GM21515 (cell line): Measurements from ENCODE around the gene DRC3.
"Not testable (repeated sequence)": the region's sequence is repeated elsewhere in the genome, so short reads cannot be mapped to it uniquely, and the experiment has no call there.

Experiments
- ATAC-seq: cut with Tn5 transposase; IDR thresholded peaks from one replicate; pipeline ENCODE4 v1.9.1; 2021; ENCODE audit not compliant: unreplicated experiment

The DRC3 gene, protein sequence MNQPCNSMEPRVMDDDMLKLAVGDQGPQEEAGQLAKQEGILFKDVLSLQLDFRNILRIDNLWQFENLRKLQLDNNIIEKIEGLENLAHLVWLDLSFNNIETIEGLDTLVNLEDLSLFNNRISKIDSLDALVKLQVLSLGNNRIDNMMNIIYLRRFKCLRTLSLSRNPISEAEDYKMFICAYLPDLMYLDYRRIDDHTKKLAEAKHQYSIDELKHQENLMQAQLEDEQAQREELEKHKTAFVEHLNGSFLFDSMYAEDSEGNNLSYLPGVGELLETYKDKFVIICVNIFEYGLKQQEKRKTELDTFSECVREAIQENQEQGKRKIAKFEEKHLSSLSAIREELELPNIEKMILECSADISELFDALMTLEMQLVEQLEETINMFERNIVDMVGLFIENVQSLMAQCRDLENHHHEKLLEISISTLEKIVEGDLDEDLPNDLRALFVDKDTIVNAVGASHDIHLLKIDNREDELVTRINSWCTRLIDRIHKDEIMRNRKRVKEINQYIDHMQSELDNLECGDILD

DNA sequence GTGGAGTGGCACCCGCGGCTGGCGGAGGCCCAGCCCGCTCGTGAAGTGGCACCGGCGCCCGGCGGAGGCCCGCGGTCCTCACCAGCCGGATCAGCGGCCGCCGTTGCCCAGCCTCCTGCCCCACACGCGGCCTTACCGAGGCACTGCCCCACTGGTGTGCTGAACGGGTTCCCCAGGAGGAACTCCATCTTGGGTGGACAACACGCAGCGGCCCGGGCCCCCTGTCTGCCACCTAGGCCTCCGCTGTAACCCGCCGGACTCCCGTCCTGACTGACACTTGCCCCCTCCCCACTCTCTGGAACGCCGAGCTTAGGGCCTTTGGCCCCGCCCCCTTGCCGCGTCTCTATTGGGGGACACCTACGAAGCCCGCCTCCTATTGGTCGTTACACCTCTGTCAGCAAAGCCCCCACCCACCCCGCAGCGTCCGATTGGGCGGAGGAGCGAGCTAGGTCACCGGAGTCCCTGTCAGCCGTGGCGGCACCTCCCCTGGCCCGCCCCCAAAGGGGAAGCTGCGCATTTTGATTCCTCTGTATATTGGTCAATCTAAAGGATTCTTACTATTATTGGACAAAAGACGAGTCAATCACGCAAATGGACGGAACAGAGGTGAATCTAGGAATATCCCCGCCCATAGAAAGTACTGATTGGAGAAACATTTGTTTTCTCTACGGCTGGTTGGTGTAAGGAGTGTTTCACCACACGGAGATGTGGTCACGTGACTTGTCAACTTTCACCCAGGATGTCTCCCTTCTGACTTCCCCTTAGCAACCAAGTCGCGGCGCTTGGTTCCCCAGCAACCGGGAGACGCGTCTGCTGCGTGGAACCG lies at the start of gene DRC3, which contains the start of gene TOM1L2:
Gene DRC3 (plus strand): TSS at position 737 of the 826 bp plus-strand sequence. CDS start 4,737 bp downstream, outside the sequence.
Gene TOM1L2 (minus strand): TSS at position 275 of the 826 bp plus-strand sequence. CDS start 87 bp downstream, at position 188.
- ATAC-seq, result peak; percentile 88

DNA sequence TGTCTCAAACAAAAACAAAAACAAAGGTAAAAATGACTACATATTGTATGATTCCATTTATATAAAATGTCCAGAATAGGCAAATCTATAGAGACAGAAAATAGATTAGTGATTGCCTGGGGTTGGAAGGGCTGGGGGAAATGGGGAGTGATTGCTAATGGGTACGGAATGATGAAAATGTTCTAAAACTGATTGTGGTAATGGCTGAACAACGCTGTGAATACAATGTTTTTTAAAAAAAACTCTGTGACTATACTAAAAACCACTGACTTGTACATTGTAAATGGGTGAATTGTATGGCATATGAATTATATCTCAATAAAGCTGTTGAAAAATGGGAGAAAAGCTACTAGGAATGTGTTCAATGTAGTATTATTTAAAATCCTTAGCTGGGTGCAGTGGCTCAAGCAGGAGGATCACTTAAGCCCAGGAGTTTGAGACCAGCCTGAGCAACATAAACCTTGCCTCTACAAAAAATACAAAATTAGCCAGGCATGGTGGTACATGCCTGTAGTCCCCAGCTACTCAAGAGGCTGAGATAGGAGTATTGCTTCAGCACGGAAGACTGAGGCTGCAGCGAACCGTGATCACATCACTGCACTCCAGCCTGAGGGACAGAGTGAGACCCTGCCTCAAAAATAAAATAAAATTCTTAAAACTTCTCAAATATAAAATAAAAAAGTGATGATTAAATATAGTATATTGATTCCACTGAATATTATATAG lies 48.4 kb upstream of the DRC3 start:
- ATAC-seq, result no peak

DNA sequence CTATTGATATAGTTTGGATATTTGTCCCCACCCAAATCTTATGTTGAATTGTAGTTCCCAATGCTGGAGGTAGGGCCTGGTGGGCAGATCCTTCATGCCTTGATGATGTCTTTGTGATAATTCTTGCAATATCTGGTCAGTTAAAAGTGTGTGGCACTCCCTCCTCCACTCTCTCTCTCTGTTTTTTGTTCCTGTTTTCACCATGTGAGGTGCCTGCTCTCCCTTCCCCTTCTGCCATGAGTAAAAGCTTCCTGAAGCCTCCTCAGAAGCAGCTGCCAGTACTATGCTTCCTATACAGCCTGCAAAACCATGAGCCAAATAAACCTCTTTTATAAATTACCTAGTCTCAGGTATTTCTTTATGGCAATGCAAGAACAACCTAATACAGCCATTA lies 47.8 kb upstream of the DRC3 start:
- ATAC-seq, result no peak

DNA sequence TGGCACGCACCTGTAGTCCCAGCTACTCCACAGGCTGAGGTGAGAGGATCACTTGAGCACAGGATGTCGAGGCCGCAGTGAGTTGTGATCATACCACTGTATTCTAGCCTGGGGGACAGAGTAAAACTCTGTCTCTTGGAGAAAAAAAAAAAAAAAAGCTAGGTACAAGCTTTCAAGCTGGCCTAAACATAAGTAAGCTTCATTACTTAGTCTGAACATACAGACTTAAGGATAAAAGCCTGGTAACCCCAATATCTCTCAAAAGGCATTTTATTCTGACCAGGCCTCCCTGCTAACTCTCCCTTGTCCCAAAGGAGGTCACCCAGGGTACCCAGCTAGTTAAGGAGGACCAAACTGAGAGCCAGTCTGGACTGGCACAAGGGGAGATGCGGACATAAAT lies 46.6 kb upstream of the DRC3 start:
- ATAC-seq, result no peak

DNA sequence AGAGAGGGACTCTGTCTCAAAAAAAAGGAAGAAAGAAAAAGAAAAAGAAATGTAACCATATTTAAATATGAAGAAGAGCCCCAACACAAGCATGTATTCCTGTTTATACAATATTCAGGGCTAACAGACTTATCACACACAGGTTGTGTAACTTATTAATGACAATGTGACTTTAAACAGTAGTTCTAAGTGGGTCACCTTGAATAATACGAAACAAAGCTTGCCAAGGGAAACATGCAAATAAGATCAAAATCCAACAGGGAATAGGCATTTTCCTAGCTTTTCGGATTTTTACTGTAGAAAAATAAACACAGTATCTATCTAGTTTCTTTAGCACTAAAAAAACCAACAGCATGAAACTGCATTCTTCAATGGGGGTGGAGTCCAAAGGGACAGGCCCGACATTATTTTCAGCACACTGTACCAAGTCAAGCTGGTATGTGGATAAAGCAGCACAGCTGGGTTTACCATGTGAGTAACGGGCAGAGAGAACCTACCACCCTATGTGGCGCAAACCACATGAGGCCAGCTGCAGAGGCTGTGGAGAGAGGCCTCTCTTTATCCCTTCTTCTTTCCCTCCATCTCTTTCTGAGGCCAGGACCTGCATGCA lies 45.7 kb upstream of the DRC3 start:
- ATAC-seq, result no peak

DNA sequence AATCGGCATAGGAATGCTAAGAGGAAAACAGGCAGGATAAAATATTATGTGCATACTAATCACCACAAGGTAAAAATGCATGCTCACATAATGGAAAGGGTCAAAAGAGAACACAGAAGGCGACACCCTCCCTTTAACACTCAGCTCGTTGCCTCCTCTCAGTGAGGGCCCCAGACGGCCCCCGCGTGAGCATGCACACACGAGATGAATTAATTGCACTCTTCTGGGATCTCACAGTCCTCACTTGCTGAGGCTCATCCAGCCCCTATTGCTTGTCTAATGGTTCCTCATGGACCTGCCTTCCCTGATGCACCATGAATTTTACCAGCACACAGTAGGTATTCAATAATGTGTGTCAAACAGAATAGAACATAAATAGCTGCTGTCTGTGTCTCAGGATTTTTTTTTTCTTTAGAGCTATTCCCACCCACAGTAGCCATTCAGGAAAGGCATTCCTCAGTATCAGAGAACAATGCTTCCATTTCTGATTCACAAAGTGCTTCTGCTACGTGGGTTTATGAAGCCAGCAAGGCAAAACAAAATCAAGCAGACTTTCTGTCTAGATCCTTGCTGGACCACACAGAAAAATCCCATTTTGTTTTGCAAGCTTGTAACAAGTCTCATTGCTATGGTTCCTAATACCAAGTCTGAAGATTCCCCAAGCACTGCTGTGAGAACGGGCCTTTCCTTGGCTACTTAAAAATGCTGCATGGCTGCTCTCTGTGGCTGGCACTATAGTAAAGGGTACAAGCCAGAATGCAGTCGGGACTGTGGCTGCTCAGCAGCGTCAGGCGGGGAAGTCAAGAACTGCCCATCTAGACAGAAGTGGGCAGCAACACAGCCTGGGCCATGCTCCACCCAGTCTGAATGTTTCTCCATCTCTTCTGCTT lies 44.0 kb upstream of the DRC3 start:
- ATAC-seq, result no peak

DNA sequence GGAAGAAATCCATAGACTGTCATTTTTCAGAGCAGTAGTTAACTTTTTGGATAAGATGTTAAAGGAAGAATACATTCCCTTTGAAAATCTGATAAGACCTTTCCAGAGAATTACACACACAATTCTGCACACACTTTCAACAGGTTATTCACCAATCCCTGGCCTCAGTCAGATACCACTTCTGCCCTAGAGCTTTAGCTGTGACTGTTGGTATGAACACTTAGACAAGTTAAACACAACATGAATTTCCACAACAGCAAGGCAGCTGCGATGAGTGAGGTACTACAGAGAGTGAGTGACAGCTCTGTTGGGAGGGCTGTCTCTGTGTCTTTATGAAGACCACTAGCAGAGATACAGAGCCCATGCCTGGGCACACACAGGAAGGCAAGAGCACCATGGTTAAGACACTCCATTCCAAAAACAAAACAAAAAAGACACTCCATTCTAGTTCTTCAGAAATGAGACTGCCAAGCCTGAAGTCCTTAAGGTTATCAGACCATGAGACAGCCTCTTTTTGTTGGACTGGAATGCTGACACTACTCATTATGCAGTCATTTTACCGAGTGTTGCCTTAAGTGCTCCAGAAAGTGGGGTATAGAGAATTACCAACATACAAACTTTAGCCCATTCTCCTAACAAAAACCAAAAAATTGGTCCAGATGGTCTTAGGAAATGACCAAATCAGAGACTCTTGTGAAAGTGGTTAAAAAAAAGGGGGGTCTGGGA lies 42.8 kb upstream of the DRC3 start:
- no peak for ATAC-seq

DNA sequence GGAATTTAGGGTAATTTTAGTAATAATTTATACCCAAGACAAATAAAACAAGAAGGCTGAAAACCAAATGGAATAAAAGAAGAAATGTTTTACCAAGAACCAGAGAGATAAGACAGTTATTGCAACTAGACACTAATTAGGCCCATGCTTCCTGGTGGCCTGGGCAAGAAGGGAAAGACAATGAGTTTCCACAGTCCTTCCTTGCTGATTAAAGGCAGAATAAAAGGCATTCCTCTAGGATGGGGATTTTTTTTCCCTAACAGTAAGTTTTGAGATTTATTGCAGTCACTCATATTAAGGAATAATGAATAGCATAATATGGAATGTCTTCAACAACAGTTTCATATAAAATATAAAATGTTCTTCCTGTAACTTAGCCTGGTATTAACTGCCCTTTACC lies 42.0 kb upstream of the DRC3 start:
- no peak for ATAC-seq

DNA sequence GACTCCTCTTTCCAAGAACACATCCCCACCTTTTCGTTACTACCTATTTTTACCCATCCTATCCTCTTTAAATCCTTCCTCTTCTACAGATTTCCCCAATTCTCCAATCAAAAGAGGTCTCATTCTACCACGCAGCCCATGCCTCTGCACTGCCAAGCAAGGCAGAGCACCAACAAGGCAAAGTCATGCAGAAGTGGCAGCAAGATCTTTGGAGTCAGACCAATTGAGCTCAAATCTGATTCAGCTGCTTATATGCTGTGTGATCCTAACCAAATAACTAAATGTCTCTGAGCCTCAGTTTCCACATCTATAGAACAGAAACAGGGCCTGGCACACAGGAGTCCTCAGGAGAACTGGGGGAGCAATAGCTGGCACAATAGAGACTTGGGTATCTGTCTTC lies 41.5 kb upstream of the DRC3 start:
- no peak for ATAC-seq

DNA sequence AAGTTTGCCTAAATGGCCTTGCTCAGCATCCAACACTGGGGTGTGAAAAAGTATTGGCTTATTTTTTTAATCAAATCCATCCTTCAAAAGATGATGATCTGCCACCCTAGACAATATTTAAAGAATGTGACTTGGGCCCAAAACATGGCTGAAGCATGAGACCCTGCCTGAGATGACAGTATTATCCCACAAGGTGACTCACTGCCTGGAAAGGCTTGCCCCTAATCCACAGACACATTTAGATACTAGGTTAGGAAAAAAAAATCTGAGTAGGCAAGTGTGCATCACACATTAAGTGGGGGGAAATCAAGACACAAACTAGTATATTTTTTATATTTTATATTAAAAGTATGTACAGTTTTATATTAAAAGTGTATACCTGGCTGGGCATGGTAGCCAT lies 38.9 kb upstream of the DRC3 start:
- no peak for ATAC-seq

DNA sequence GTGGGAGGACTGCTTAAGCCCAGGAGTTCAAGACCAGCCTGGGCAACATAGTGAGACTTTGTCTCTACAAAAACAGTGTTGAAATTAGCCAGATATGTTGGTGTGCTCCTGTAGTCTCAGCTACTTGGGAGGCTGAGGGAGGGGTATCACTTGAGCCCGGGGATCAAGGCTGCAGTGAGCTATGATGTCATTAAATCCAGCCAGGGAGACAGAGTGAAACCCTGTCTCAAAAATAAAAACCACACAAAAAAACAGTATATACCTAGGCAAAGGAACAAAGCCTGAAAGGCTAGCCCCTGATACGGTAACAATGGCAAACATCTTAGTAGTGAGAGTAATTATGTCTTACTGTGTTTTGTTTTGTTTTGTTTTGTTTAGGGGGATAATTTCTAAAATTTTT lies 38.4 kb upstream of the DRC3 start:
- ATAC-seq, result no peak

DNA sequence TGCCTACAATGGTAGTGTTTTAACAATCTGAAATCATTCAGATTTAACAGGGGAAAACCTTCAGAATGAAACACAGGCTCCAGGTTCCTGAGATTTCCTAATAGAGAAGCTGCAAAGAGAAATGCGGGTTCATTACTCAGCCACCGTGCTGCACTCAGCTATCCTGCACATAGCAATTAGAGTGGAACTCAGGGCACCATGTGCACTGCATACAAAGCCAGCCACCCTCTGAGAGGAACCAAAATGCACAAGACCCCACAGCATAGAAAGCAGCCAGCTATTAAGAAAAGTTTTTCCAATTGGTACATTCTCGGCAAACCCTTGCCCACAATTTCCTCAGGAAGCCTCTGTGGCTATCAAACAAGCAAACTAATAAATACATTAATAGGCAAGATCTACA lies 37.9 kb upstream of the DRC3 start:
- no peak for ATAC-seq

DNA sequence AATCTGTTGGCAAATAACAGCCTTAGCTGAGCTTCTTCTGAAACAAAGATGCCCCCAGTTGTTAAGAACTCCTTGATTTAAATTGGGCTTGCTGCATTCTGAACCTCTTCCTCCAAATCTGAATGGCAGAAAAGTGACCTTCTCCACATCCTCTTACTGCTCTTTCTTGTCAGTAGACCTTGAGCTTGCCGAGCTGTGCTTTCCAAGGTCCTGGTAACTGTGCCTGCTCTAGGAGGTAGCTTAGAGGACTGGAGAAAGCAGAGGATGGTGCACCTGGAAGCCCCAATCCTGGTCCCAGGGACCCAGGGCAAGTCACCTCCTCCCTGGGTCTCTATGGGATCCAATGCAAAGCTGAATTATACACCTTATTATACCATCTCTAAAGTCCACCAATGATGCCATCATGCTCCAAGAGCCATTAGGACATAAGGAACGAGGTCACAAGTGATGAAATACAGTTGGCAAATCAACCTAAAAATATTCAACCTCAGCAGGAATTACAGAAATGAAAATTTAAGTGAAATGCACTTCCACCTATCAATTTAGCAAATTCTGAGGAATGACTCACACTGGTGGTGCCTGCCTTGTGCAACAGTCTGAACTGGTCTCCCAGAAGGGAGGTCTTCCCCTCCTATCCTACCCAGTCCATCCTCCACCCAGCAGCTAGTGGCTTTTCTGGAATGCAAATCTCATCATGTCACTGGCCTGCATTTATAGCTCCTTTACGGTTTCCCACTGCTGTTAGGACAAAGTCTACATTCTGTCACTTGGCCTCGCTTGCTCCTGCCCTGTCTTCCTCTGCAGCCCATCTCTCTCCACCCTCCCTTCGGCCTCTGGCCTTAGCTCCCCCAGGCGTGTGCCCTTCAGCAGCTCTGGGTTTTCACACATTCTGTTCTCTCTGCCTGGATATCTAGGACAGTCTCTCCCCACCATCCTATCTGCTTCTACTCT lies 37.1 kb upstream of the DRC3 start:
- no peak for ATAC-seq

DNA sequence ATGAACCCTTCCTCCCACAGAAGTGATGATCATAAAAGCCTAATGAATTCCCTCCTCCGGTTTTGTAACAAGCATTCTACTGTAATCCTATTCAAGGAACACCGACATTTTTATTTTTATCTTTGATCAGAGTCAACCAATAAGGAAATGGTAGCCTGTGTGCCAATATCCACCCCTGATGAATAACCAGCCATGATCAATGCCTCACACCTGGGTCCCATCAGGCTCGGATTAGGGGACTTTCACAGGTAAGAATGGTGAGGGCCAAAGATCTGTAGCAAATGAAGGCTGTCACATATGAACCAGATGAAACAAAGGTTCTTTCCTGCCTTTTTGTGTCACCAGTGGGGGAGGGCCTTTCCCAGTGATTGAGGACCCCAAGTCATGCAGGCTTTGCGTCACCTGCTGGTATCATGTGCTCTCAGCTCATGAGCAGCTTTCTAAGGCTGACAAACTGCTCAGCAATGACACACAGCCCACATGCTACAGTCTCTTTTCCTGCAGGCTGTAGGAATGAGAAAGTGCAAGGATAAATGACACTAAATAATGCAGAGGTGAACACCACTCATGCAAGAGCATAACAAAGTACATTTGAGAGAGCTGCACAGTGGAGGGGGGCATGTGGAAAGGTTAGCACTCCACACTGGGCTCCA lies 35.3 kb upstream of the DRC3 start:
- no peak for ATAC-seq

DNA sequence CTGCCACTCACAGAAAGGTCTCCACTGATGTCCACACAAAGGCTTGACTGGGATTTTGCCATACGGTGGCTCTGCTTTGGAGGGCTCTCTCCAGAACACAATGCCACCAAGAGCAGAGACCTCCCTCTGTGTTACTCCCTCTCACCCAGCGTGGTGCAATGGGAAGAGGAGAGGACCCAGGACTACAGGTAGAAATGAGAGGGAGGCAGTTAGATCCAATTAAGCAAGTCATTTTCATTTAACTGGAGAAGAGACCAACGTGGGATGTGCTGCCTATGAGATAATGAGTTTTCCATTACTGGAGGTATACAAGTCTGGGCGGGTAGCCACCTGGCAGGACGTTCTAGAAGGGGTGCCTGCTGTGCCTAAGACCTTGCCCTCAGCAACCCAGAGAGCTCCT lies 34.7 kb upstream of the DRC3 start:
- no peak for ATAC-seq

DNA sequence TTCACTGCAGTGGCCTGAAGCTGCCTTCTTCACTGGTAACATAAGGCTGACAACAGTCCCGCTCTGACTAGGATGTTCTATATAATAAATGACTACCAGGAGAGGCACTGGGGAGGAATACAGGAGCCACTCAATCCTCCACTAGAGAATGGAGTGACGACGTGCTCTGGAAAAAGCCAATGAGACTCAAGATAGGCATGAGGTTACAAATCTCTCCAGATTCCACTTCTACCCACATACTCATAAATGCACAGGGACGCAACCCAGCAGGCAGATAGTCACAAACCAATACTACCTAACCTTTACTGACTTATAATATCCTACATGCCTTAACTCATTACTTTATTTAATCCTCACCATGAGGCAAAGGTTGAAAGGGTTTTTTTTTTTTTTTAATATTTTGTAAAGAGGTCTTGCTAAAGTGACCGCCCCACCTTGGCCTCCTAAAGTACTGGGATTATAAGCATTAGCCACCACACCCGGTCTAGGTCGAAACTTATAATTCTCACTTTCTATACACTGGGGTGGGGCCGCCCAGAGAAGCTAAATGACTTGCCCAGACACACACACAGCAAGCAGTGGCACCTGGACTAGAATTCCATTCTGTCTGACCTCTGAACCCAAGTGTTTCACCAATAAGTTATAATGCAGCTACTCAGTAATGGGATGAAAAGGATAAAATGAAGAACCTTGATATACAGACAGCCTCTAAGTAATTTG lies 34.1 kb upstream of the DRC3 start:
- ATAC-seq, result no peak

DNA sequence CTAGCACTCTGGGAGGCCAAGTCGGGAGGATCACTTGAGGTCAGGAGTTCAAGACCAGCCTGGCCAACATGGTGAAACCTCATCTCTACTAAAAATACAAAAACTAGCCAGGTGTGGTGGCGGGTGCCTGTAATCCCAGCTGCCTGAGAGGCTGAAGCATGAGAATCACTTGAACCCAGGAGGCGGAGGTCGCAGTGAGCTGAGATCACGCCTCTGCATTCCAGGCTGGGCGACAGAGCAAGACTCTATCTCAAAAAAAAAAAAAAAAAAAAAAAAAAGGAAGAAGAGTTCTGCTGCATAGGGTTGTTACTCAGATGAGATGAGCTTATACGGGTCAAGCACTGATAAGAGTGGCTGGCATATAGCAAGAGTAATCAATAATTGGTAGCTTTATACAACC lies 32.7 kb upstream of the DRC3 start:
- not testable (repeated sequence) for ATAC-seq
